Measurements from ENCODE around the gene CFH. TPM values are rescaled to one million over a fixed set of nuclear protein-coding genes. Genes with fewer than 3 reads are reported as not detected.
"Not testable (repeated sequence)": the region's sequence is repeated elsewhere in the genome, so short reads cannot be mapped to it uniquely, and the experiment has no call there.

The CFH gene
- 6.5 and 92.4 TPM in 2 replicates for total RNA-seq

GRCh38 chr1:196651637-196652215, at the start of gene CFH:
Gene CFH, plus strand, starts transcription at chr1:196652043. Its CDS starts 75 bp downstream, at chr1:196652118.
- DNase-seq (ENCODE audit: low read depth in 2 of 2): peak in 1 of 2 donors; percentile 24

- no peak for DNase-seq (ENCODE audit: low read depth in 2 of 2)
Observed at GRCh38 chr1:196603651-196604050, 48.2 kb upstream of the CFH start.

DNA sequence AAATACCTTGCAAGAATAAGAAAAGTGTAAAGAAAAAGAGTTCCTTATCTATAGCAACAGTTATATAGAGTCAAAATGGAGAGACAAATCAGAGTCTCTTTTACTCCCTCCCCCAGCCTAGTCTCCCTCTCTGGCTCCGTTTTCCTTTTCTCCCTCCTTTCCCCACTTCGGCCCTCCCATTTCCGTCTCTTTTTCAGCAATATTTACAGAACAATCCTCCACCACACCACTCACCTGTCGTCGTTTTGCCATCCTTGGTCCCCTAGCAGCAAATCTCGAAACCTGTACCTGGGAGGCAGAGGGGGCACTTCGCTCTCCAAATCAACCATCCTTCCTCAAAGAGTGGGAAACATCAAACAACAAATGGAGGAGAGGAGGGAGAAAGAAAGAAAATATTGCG, 43.9 kb upstream of the CFH start:
- DNase-seq (ENCODE audit: low read depth in 2 of 2): no peak

GRCh38 chr1:196608390-196609369, 43.2 kb upstream of the CFH start, which contains the start of gene KCNT2:
Gene KCNT2, minus strand, starts transcription at chr1:196608440. Its CDS starts 131 bp downstream, at chr1:196608309.
- peak in 1 of 2 donors; percentile 21 for DNase-seq (ENCODE audit: low read depth in 2 of 2)

DNA sequence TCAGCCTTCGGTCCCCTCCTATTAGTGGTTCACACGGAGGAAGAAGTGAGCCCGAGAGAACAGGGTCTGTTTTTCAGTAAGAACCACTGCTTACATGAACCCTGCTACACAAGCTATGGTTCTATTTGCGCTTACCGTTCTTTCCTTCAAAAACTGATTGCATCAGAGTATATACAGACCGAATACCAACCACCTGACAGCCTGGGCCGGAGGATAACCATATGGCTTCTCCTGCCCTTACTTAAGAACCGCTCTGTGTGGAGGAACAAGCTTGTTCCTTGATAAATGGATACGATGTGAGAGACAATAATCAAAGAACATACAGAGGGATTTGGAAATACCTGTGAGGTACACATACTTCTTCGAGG, 42.5 kb upstream of the CFH start:
- DNase-seq (ENCODE audit: low read depth in 2 of 2): no peak

GRCh38 chr1:196611873-196612272, 40.0 kb upstream of the CFH start:
- DNase-seq (ENCODE audit: low read depth in 2 of 2): no peak

- DNase-seq (ENCODE audit: low read depth in 2 of 2): no peak
Observed at GRCh38 chr1:196619721-196620120, 32.1 kb upstream of the CFH start.

GRCh38 chr1:196623079-196623478, 28.8 kb upstream of the CFH start:
- no peak for DNase-seq (ENCODE audit: low read depth in 2 of 2)

GRCh38 chr1:196628838-196629237, 23.0 kb upstream of the CFH start:
- no peak for DNase-seq (ENCODE audit: low read depth in 2 of 2)

DNA sequence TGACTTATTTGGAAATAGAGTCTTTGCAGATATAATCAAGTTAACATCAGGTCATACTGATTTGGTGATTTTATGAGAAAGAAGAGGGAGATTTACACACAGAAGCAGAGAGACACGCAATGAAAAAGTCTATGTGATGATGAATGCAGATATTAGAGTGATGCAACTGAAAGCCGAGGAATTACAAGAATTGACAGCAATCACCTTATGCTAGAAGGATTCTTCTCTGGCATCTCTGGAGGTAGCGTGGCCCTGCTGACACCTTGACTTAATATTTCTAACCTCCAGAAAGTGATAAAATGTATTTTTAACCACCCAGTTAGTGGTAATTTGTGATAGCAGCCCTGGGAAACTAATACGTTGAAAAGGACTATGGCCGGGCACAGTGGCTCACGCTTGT, 14.2 kb upstream of the CFH start:
- no peak for DNase-seq (ENCODE audit: low read depth in 2 of 2)

DNA sequence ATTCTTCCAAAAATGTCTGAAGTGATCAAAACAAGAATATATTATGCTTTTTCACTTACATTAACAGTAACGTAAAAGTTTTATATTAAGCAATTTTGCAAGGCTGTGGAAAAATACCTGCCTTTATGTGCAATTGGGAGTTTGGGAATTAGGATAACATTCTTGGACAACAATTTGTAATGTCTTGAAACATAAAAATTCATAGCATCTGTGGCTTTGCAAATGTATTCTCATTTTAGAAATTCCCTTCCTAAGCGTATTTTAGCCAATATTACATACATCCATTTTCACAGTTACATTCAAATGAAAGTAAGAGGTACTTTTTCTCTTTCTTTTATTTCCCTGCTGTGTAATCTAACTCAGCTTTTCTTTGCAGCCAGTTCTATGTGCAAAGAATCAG, 13.4 kb upstream of the CFH start:
- no peak for DNase-seq (ENCODE audit: low read depth in 2 of 2)

- DNase-seq (ENCODE audit: low read depth in 2 of 2): not testable (repeated sequence)
Observed at GRCh38 chr1:196639291-196639690, 12.6 kb upstream of the CFH start.

DNA sequence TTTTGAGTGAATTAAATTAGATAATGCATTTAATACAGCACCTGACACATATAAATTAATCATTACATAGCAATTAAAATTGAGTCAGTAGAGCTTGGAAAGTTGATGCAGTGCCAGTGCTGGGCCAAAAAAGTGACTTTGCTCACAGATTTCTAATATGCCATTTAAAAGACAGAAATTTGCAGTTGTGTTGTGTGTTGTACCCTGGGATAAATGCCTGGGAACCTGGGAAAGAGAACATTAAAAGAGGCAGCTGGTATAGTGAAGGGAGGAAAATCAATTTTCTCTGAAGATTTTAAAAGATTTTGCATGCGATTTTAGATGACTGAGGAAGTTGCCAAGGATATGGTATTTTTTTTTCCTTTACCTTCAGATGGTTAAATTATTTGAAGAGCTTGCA, 10.9 kb upstream of the CFH start:
- no peak for DNase-seq (ENCODE audit: low read depth in 2 of 2)

DNA sequence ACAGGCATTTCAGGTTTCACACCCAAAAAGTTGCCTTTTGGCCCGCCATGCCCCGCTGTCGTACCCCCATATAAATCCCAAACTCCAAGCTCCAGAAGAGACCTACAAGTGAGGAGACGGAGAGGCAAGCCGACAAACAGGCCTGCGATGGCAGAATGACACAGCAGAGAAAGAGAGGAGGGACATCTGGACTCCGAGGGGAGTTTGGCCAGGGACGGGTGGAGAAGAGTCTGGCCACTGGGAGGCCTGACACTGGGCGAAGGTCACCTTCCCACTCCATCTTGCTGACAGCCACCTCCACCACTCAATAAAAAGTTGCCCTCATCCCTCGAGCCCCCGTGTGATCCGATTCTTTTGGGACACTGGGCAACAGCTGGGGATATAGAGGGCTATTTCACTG, 1.9 kb upstream of the CFH start:
- DNase-seq (ENCODE audit: low read depth in 2 of 2): no peak

DNA sequence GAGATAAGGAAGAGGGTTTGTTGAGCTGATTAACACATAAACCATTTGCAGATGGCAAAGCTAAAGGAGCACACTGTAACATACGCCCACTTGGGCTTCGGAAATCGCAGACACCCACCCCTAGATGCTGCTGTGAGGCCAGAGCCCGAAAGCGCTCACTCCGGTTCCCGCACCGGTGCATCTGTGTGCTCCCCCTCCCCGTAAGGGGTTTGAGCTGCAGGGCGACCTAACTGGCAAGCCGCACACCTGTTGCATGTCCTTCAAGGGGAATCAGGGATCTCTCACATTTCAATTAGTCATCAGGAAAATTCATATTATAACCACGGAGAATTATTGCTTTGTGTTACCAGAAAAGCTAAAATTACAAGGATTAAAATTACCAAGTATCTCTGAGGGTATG, 1.4 kb upstream of the CFH start:
- no peak for DNase-seq (ENCODE audit: low read depth in 2 of 2)

- DNase-seq (ENCODE audit: low read depth in 2 of 2): no peak
Observed at GRCh38 chr1:196651079-196651478, 764 bp upstream of the CFH start.

DNA sequence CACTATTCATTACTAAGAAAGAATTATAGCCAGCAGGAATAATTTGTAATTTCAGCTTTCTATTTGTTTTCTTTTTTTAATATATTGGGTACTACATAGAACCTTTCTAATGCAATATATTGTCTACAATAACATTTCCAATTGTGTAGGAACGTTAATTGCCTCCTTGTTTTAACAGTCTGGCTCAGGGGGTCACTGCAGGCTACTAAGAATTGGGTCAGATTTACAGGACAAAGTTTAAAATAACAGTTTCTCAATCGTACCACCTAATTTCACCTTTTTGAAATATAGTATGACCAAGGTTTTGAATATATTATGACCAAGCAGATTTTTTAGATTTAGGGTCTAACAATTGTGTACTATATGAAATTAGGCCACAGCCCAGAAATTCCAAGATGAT, 2.4 kb downstream of the CFH start:
- no peak for DNase-seq (ENCODE audit: low read depth in 2 of 2)

- no peak for DNase-seq (ENCODE audit: low read depth in 2 of 2)
Observed at GRCh38 chr1:196655071-196655470, 3.2 kb downstream of the CFH start.

DNA sequence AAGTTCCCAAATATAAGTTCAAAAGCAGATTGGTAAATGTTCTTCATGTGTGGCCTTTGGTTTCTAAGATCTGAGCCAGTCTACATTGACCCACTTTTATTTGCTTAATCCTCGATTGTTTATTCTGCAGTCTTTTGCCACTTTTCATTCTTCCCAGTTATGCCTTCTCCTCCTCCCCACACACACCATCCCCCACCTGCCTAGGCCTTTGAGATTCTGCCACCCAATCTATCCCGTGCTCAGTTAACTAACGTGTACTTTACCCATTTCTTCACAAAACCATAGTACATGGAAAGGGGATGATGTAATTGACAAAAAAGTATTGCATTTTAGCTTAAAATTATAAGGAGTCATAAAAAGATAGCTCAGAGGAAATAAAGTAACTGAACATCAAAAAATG, 3.7 kb downstream of the CFH start:
- no peak for DNase-seq (ENCODE audit: low read depth in 2 of 2)

GRCh38 chr1:196659471-196659870, 7.6 kb downstream of the CFH start:
- peak in 1 of 2 donors; percentile 10 for DNase-seq (ENCODE audit: low read depth in 2 of 2)

DNA sequence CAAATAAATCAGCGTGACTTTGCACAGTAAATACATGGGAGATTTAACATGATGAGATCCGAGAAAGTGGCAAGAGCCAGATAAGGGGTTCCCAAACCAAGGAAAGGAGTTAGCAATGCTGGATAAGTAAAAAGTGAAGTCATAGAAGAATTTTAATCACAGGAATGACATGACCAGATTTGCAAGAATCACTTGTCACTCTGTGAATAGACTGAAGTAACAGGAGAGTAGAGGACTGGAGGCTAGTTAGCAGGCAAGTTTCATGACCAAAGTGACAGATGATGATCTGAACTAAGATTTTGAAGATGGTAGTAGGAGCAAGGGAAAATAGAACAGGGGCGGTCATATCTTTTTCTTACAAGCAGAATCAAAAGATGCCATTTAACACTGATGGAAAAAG, 8.4 kb downstream of the CFH start:
- DNase-seq (ENCODE audit: low read depth in 2 of 2): no peak

DNA sequence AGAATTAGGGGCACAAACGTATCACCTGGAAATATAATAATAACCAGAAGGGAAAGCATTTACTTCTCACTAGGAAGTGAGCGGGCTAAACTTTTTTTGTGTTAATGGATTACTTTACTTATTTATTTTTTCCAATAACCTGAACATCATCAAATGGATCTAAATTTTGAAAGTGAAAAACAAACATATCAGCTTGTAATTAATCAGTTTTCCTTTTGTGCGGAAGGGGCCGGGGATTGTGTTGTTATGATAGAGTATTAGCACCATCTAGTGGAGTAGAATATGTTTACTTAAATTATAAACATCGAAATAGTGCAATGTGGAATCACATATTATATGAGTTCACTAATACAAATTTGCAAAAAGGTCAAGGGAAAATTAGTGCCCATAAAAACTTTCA, 9.0 kb downstream of the CFH start:
- peak; percentile 20 to 33 for DNase-seq (ENCODE audit: low read depth in 2 of 2)

DNA sequence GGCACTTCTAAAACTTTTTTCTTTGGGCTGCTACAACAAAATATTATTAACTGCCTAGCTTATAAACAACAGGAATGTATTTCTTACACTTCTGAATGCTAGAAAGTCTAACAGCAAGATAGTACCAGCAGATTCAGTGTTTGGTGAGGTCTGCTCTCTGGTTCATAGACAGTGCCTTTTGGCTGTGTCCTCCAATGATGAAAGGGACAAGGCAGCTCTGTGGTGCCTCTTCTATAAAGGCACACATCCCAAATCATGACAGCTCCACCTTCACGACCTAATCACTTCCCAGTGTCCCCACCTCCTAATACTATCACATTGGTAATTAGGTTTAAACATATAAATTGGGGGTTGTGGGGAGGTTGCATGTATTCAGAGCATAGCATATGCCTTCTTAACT, 9.5 kb downstream of the CFH start:
- DNase-seq (ENCODE audit: low read depth in 2 of 2): no peak
